ENCODE measurements around the gene HOXB3. TPM values are rescaled to one million over a fixed set of nuclear protein-coding genes. Genes with fewer than 3 reads are reported as not detected.
A peak's percentile ranks its signal among the peaks of the same experiment; 100 is the strongest.

Gene HOXB3
- polyA plus RNA-seq, 1 donor (not counting 4 experiments of a cell fraction or from before 2014, with no cell fraction given): 1.1 TPM

DNA sequence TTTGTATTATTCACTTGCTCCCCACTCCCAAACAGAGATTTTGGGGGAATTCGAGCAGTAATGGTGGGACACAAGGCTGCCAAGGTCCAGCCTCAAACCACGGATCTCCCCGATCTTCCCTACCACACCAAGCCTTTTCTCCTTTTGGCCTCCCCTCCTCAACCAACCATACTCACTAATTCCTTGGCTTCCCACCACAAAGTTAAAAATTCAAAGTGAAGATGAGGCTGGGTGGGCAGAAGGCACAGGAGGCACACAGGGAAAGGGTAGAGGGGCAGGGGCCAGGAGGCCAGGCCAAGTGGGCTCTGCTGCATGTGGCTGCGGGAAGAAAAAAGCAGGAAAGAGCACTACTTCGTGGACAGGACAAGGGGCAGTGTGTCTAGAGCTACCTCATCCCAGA, 27.1 kb downstream of the HOXB3 start:
- no peaks in the 10 kb centered on the region for H4K20me1 ChIP-seq (ENCODE audit: control insufficient read depth, extremely low read depth, insufficient read depth, low read length)
- DNase-seq (ENCODE audit: low read depth, low spot score) (no peak), FAIRE-seq (no peak)
- no peaks in the 10 kb centered on the region for H3K79me2 ChIP-seq (ENCODE audit: control insufficient read depth, insufficient read depth, low read length)
- H3K4me3 ChIP-seq (ENCODE audit: control insufficient read depth in 2 of 3, extremely low read depth in 1 of 3, insufficient read depth in 2 of 3, low read depth in 1 of 3, low read length in 3 of 3): no peak overlapping the region
- no peak overlapping the region for H3K4me2 ChIP-seq (ENCODE audit: control insufficient read depth, extremely low read depth, insufficient read depth, low read depth, low read length)
- H2AFZ ChIP-seq (ENCODE audit: control insufficient read depth, low read length): no peak overlapping the region
- dilution Hi-C loops (cut with MboI; ENCODE audit: extremely low pct_ligation_motif_present, low sequenced_read_pairs): no loop called here
- peaks cover 50% of the 10 kb centered on the region for H3K27me3 ChIP-seq (ENCODE audit: control insufficient read depth, extremely low read depth, insufficient read depth, low read length)
- peaks cover 0 to 3% of the 10 kb centered on the region in 2 experiments for H3K36me3 ChIP-seq (ENCODE audit: control insufficient read depth in 2 of 2, extremely low read depth in 1 of 2, insufficient read depth in 2 of 2, low read length in 2 of 2)
- no peak overlapping the region for H3K9ac ChIP-seq (ENCODE audit: control insufficient read depth, extremely low read depth, insufficient read depth, low read length)
- no peaks in the 10 kb centered on the region for H3K9me3 ChIP-seq (ENCODE audit: control insufficient read depth, low read depth, low read length)
- H3K27ac ChIP-seq (ENCODE audit: control insufficient read depth, insufficient read depth, low read length): no peak overlapping the region
- H3K9me1 ChIP-seq (ENCODE audit: control insufficient read depth, extremely low read depth, insufficient read depth, low read length): no peaks in the 10 kb centered on the region
- H3K4me1 ChIP-seq (ENCODE audit: control insufficient read depth, extremely low read depth, insufficient read depth, low read length): no peaks in the 10 kb centered on the region
- TF ChIP-seq EZH2 (IDR thresholded peaks at IDR 0.05; ENCODE audit: low read length): no peak
- TF ChIP-seq CTCF (optimal IDR thresholded peaks at IDR 0.05 in 1 of 3, IDR thresholded peaks at IDR 0.05 in 1 of 3, conservative IDR thresholded peaks at IDR 0.05 in 1 of 3; ENCODE audit: extremely low read depth in 1 of 3, insufficient read depth in 2 of 3, low read length in 3 of 3): no peak

- no peaks in the 10 kb centered on the region for H3K9me3 ChIP-seq (ENCODE audit: control insufficient read depth, low read depth, low read length)
- no peak for FAIRE-seq
- no peak overlapping the region for H3K4me3 ChIP-seq (ENCODE audit: control insufficient read depth in 2 of 3, extremely low read depth in 1 of 3, insufficient read depth in 2 of 3, low read depth in 1 of 3, low read length in 3 of 3)
- H4K20me1 ChIP-seq (ENCODE audit: control insufficient read depth, extremely low read depth, insufficient read depth, low read length): no peaks in the 10 kb centered on the region
- H3K27me3 ChIP-seq (ENCODE audit: control insufficient read depth, extremely low read depth, insufficient read depth, low read length): peaks cover 50% of the 10 kb centered on the region
- no peaks in the 10 kb centered on the region for H3K9me1 ChIP-seq (ENCODE audit: control insufficient read depth, extremely low read depth, insufficient read depth, low read length)
- dilution Hi-C loops (cut with MboI; ENCODE audit: extremely low pct_ligation_motif_present, low sequenced_read_pairs): no loop called here
- H3K4me2 ChIP-seq (ENCODE audit: control insufficient read depth, extremely low read depth, insufficient read depth, low read depth, low read length): no peak overlapping the region
- no peak overlapping the region for H3K9ac ChIP-seq (ENCODE audit: control insufficient read depth, extremely low read depth, insufficient read depth, low read length)
- no peak for DNase-seq (ENCODE audit: low read depth, low spot score)
- H2AFZ ChIP-seq (ENCODE audit: control insufficient read depth, low read length): no peak overlapping the region
- H3K27ac ChIP-seq (ENCODE audit: control insufficient read depth, insufficient read depth, low read length): no peak overlapping the region
- TF ChIP-seq CTCF (optimal IDR thresholded peaks at IDR 0.05 in 1 of 3, IDR thresholded peaks at IDR 0.05 in 1 of 3, conservative IDR thresholded peaks at IDR 0.05 in 1 of 3; ENCODE audit: extremely low read depth in 1 of 3, insufficient read depth in 2 of 3, low read length in 3 of 3) (peak in 1 of 3 experiments; percentile 16), EZH2 (IDR thresholded peaks at IDR 0.05; ENCODE audit: low read length) (no peak)
- H3K79me2 ChIP-seq (ENCODE audit: control insufficient read depth, insufficient read depth, low read length): no peaks in the 10 kb centered on the region
- peaks cover 1% of the 10 kb centered on the region for H3K4me1 ChIP-seq (ENCODE audit: control insufficient read depth, extremely low read depth, insufficient read depth, low read length)
- peaks cover 0 to 3% of the 10 kb centered on the region in 2 experiments for H3K36me3 ChIP-seq (ENCODE audit: control insufficient read depth in 2 of 2, extremely low read depth in 1 of 2, insufficient read depth in 2 of 2, low read length in 2 of 2)
Observed at GRCh38 chr17:48561884-48562810, 27.9 kb downstream of the HOXB3 start.
